ENCODE measurements around the gene TMEM150C. TPM values are rescaled to one million over a fixed set of nuclear protein-coding genes. Genes with fewer than 3 reads are reported as not detected.

TMEM150C gene
- total RNA-seq, 1 donor from 2014 or later: 4.9 TPM

GRCh38 chr4:82489987-82490386 lies 71.8 kb downstream of the TMEM150C start:
- no peak overlapping the region for H3K4me3 ChIP-seq (ENCODE audit: low read depth, low read length)
- DNase-seq (ENCODE audit: low read depth): no peak
- no peaks in the 10 kb centered on the region for H3K36me3 ChIP-seq (ENCODE audit: control insufficient read depth, insufficient read depth, low read length)
- H3K27me3 ChIP-seq (ENCODE audit: control insufficient read depth, insufficient read depth, low read length): no peaks in the 10 kb centered on the region
- no peak for TF ChIP-seq CTCF (IDR thresholded peaks at IDR 0.05; ENCODE audit: insufficient read depth, low read length, poor library complexity, severe bottlenecking)

GRCh38 chr4:82489076-82489475 lies 72.7 kb downstream of the TMEM150C start:
- H3K4me3 ChIP-seq (ENCODE audit: low read depth, low read length): no peak overlapping the region
- no peaks in the 10 kb centered on the region for H3K27me3 ChIP-seq (ENCODE audit: control insufficient read depth, insufficient read depth, low read length)
- TF ChIP-seq CTCF (IDR thresholded peaks at IDR 0.05; ENCODE audit: insufficient read depth, low read length, poor library complexity, severe bottlenecking): no peak
- H3K36me3 ChIP-seq (ENCODE audit: control insufficient read depth, insufficient read depth, low read length): no peaks in the 10 kb centered on the region
- DNase-seq (ENCODE audit: low read depth): no peak

- H3K36me3 ChIP-seq (ENCODE audit: control insufficient read depth, insufficient read depth, low read length): no peaks in the 10 kb centered on the region
- no peak for DNase-seq (ENCODE audit: low read depth)
- no peaks in the 10 kb centered on the region for H3K27me3 ChIP-seq (ENCODE audit: control insufficient read depth, insufficient read depth, low read length)
- H3K4me3 ChIP-seq (ENCODE audit: low read depth, low read length): no peak overlapping the region
- TF ChIP-seq CTCF (IDR thresholded peaks at IDR 0.05; ENCODE audit: insufficient read depth, low read length, poor library complexity, severe bottlenecking): no peak
Measured at GRCh38 chr4:82484996-82485783, 76.6 kb downstream of the TMEM150C start.

GRCh38 chr4:82482387-82482786 lies 79.4 kb downstream of the TMEM150C start:
- TF ChIP-seq CTCF (IDR thresholded peaks at IDR 0.05; ENCODE audit: insufficient read depth, low read length, poor library complexity, severe bottlenecking): no peak
- no peak for DNase-seq (ENCODE audit: low read depth)
- Histone ChIP-seq H3K4me3 (ENCODE audit: low read depth, low read length) (no peak overlapping the region), H3K27me3 (ENCODE audit: control insufficient read depth, insufficient read depth, low read length) (no peaks in the 10 kb centered on the region), H3K36me3 (ENCODE audit: control insufficient read depth, insufficient read depth, low read length) (no peaks in the 10 kb centered on the region)

GRCh38 chr4:82481506-82481840 lies 80.3 kb downstream of the TMEM150C start:
- Histone ChIP-seq H3K27me3 (ENCODE audit: control insufficient read depth, insufficient read depth, low read length) (no peaks in the 10 kb centered on the region), H3K4me3 (ENCODE audit: low read depth, low read length) (no peak overlapping the region), H3K36me3 (ENCODE audit: control insufficient read depth, insufficient read depth, low read length) (no peaks in the 10 kb centered on the region)
- DNase-seq (ENCODE audit: low read depth): no peak
- no peak for TF ChIP-seq CTCF (IDR thresholded peaks at IDR 0.05; ENCODE audit: insufficient read depth, low read length, poor library complexity, severe bottlenecking)
